Stimulated activated CD4-positive, alpha-beta T cell treated with anti-CD3 and anti-CD28 coated beads, Interleukin-1b, Interleukin-23, amount 100 ng/mL, for 1 hour (primary cell): ENCODE data around the gene OR9Q1.

Experiments used
- DNase-seq, 2 donors: peaks; one replicate each; pipeline ENCODE4 v3.0.0-alpha.2; 2020; ENCODE audit warnings: low read depth in 2 of 2

The OR9Q1 gene

DNA sequence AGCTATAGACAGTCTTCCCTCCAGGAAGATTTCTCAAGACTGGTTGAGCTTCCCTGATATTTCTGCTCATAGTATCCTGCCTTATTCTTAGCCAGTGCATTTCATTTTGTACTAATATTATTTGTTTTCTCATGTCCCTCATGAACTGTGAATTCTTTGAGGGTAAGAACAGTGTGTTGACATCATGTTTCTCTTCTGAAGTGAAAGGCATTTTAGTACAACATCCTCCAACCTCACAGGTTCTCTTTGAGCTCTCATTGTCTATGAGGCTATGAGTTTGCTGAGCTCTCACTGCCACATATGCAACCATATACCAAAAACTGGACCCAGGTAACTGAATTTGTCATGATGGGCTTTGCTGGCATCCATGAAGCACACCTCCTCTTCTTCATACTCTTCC is 7.0 kb downstream of the OR9Q1 start, which contains the start of gene OR6Q1:
TSS of gene OR6Q1 (plus strand) at position 301 of the 400 bp plus-strand sequence. CDS start at position 301, 0 bp downstream.
- DNase-seq, result no peak

DNA sequence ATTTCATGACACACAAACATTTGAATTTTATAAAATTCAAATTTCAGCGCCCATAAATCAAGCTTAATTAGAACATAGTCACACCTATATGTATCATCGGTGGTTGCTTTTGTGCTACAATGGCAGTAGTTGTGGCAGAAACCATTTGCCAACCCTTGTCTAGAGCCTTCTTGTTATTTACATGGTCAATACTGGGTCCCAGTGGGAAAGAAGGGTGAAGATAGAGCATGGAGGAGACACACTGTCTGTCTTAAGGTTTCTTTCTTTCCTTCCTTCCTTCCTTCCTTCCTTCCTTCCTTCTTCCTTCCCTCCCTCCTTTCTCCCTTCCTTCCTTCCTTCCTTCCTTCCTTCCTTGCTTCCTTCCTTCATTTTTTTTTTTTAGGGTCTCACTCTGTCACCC is 10.8 kb downstream of the OR9Q1 start:
- no peak for DNase-seq

DNA sequence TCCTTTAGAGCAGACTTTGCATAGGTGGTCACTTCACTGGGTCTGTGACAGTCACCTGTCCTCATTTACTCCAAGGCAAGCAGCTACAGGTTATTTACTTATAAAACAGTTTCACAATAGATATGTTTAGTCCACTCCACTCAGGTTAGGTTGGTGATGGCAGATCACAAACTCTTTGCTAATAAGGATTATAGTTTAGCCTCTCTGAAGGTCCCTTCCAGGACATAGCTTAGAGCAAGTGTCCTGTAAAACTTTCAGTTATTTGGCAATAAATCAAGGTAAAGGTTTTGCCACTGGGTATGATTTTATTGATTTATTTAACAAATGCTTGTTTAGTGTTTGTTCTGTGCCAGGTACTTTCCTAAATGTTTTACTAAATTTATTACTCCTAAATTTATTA is 15.9 kb downstream of the OR9Q1 start:
- DNase-seq, result no peak

DNA sequence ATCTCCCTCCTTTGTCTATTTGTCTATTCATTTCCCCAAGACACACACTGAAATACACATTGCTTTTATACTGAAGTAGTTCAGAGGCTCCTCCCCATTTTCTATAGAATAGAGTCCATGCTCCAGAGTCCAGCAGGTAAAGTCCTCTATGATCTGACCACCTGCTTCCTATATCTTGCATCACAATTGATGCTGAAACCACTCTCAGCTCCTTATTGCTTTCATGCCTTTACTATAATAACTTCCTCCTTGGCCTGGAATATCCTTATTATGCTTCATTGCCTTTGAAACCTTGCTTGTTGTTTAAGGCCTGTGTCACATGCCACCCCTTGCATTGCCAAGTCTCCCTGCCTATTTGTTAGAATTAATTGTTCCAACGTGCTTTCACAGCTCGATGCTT is 19.7 kb downstream of the OR9Q1 start:
- no peak for DNase-seq

DNA sequence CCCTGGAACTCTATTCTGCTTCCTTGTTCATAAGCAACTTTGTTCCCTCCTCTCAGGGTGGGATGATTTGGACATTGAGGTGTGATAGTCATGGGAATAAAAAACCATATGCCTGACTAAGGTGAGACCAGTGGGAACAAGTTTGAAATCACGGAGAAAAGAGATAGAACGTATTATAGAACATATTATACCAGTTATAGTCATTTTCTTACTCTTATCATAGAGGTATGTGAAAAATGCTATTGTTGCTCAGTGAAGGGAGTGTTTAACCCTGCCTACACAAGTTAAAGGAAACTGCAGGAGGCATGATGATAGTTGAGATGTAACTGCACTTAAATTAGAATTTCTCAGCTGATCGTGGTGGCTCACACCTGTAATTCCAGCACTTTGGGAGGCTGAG is 22.6 kb downstream of the OR9Q1 start:
- DNase-seq, result no peak

DNA sequence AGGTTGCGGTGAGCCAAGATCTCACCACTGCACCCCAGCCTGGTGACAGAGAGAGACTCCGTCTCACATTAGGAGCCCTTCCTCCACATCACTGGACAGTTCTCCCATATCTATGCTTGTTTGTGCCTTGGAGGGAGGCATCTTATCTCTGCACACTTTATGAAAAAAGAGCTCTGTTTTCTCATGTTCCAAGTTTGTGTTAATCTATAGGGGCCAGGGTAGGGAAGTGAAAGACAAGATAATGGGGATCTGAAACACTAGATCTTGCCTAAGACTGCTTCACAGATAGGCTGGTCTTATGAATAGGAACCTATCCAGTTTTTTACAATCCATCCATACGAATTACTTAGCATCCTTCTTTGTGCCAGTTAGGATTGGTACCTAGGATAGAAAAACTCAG is 24.1 kb downstream of the OR9Q1 start:
- DNase-seq, result no peak

DNA sequence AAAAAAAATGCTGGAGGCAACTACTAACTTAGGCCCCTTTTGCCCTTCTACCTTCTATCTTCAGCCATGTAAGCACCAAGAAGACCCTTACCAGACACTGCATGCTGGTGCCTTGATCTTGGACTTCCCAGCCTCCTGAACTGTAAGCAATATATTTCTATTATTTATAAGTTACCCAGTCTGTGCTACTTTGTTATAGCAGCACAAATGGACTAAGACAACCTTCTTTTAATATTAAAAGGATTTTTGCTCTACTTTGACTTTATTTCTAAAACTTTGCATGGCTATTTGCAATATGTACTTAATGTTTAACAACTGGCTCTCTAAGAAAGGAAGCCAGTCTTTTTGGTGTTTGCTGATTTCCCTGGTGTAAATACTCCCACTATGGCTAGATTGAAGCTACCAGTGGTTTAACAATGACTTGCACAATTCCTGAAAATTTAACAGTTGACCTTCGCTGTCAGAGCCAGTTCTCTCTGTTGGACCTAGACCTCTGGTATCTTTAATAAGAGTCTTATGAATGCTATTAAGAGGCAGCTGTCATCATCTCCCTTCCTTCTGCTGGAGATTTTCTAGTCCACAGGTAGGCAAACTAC is 32.2 kb downstream of the OR9Q1 start:
- DNase-seq, result no peak

DNA sequence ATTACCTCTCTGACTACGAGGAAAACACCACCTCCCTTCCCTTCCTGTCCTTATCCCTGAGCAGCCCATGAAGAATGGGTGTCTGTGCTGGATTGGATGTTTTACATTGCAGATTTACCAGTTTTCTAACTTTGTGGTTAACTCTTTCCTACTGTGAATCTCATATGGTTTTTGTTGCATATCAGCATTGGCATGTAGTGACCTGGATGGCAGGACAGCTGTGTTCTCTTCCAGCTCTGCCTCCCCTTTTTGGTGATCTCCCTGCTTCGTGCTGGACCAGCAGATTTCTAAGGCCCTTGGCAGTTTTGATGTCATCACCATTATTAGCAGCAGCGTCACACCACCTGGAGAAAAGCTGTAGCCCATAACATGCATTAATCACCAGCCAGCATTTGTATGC is 33.8 kb downstream of the OR9Q1 start:
- no peak for DNase-seq

DNA sequence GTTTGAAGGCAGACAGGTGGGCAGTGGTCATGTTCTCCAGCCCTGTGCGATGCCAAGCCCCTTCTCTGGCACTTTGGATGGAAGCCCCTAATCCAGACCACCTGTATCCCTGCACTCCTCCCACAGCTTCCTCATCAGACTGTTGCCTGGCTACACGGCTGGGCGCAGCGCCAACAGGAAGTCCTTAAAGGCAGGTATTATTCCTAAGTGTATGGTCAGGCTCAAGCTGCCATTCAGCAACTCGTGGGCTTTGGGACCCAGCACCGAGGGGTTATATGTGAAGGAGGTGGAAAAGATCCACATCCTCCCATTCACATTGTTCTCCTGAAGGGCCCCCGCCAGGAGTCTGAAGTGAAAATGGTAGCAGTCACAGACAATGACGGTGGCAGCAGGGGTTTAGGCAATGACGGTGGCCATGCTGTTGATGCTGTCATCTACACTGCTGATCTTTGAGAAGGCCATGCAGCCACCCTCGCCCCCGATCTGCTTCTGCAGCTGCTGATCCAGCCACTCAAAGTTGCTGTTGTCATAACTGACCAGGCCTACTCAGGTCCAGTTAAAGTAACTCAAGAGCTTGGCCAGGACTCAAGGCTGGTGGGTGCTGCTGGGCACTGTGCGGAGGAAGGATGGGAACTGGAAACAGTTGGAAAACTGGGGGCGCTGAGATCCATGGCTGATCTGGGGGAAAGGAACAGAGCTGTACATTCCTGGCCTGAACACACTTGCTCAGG is 34.8 kb downstream of the OR9Q1 start:
- DNase-seq, result no peak

DNA sequence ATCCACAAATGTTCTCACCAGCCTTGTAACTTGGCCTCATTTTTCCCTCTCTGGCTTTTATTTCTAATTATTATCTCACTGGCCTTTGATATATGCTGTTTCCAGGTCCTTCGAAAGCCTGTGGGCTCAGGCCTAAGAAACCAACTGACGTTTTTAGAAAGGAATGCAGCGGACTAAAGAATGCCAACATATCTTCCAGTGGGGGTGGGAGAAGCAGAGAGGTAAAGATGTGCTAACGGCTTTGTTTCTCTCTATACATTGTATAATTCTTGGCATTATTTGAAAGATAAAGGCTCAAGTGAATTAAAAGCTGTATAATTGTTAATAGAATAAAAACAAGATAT is 35.3 kb downstream of the OR9Q1 start:
- no peak for DNase-seq

DNA sequence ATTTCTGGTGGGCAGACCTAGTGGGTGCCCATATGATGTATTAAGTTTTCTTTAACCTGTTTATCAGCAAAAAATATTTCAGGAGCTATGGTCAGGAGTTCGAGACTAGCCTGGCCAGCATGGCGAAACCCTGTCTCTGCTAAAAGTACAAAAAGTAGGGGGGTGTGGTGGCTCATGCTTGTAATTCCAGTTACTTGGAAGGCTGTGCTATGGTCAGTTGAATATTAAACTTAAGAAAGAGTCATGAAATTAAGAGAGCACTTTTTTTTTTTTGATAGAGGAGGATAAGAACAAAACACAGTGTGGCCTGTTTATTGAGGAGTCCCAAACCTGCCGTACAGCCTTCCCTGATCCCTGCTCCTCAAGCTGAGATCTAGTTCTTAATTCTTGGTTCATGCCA is 36.9 kb downstream of the OR9Q1 start:
- DNase-seq, result no peak

DNA sequence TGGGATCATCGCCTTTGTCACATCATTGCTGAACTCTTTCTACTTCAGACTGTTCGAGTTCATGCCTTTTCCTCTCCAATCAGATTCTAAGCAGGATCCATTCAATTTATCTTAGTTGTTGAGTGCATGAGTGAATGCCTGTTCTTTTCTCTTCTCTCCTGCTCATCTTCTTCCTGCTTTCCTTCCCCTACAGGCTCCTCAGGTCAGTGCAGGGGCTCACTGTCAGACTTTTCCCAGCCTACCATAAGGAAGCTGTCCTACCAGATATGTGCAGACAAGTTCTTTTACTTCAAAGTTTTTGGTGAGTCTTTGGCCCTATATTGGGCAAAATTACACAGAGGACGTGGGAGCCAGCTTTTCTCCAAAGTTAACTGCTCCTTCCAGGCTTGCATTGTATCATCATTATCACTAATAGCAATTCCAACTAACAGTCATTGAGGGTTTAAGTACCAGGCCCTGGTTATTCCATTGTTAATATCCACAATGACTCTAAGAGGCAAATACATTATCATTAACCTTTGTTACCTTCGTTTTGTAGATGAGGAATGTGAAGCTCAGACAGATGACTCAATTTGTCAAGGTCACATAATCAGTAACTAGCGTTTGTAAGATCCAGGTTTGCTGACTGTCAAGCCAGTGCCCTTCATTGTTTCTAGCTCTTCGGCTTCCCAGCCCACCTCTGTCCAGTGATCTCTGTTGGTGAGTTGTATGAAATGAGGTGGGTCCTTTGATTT is 37.4 kb downstream of the OR9Q1 start:
- DNase-seq, result no peak

DNA sequence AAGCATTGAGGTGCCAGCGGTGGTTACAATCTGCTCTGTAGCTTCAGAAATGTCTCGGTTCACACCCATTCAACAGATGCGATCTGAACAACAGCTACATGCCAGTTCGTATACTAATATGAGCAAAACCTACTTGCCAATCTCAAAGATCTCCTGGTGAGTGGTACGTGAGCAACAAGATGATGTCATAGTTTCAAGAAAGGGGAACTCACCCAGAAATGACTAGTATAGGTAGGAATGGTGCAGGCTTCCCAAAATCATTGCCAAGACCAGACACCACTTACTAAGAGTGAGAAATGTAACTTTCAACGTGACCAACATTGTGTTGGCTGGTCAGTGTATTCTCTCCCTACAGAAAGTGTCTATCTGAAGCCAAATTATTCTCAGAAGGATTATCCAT is 38.1 kb downstream of the OR9Q1 start:
- DNase-seq, result no peak

DNA sequence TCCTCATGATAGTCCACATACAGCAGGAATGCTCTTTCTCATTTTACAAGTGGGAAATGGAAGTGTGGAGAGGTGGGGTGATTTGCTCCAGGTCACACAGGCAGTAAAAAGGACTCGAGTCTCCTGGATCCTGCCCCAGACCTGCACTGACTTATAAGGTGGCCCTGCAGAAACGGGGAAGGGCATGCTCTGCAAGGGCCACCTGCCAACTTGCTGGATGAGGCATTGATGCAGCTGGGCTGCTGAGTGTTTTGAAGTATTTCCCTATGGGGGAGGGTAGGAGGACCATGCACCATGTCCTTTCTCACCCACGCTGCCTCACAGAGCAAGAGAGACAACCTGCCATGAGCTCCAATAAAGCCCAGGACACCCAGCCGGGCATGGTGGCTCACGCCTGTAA is 44.0 kb downstream of the OR9Q1 start:
- DNase-seq, result no peak

DNA sequence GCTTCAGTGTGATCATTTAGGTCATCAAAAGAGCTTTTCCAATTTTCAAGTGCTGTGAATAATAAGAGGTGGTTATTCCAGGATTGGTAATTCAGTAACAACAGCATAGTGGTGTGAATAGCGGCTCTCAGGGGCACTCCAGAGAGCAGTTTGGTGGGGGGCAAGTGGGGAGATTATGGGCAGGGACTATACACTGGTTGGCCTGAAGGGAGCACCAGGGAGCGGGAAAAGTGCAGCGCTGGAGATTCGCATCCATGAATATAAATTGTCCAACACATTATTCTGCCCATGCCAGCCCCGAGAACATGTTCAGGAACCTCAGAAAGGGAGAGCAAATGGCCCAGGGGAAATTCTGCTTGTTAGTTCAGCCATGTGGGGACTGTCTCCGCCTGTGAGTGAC is 45.0 kb downstream of the OR9Q1 start:
- DNase-seq, result no peak

DNA sequence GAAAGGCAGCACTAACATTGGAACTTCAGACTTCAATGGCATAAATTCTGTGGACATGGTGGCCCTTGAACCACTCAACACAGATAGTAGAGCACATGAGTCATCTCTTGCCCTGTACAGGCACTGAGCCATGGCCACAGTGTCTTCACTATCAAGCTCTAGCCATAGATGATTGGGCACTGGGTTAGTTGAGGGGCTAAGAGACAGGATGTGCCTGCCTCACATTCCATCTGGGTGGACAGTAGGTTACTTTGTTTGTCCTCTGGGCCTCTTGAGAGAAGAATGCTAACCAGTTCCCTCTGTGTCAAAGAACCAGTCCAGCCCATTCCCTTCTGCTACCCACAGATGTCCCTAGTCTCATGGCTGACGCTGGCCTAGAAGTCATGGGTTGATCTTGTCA is 46.9 kb downstream of the OR9Q1 start:
- DNase-seq, result no peak

DNA sequence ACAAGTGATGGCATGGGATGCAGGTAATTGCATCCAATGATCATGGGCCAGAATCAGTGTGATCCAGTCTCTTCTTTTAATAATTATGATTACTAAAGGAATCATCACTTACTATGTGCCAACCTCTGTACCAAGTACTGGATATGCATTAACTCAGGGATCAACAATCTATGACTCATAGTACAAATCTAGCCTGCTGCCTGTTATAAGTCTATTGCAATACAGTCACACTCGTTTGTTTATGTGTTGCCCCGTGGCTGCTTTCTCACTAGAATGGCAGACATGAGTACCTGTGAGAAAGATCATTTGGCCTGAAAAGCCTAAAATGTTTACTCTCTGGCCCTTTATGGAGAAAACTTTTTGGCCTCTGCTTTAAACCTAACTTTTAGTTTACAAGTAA is 52.1 kb downstream of the OR9Q1 start:
- DNase-seq, result no peak

DNA sequence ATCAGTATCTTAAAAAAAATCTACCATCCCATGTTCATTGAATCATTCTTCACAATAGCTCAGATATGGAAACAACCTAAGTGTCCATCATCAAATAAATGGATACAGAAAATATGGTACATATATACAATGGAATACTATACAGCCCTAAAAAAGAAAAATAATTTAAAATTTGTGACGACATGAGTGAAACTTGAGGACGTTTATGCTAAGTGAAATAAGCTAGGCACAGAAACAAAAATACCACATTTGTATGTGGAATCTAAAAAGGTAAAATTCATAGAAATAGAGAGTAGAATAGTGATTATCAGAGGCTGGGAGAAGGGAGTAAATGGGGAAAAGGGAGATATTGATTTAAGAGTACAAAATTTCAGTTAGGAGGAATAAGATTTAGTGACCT is 62.8 kb downstream of the OR9Q1 start:
- no peak for DNase-seq

DNA sequence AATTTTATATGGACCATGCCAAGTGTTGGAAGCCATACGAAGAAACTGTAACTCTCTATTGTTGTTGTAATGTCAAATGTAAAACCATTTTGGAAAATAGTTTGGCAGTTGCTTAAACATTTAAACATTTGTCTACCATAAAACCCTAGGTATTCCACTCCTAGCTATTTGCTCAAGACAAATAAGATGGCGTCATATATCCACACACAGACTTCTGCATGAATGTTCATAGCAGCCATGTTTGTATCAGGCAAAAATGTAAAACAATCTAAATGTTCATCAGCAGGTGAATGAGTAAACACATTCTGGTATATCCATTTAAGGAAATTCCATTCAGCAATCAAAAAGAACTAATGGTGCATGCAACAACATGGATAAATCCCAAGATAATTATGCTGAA is 73.8 kb downstream of the OR9Q1 start:
- DNase-seq, result no peak

DNA sequence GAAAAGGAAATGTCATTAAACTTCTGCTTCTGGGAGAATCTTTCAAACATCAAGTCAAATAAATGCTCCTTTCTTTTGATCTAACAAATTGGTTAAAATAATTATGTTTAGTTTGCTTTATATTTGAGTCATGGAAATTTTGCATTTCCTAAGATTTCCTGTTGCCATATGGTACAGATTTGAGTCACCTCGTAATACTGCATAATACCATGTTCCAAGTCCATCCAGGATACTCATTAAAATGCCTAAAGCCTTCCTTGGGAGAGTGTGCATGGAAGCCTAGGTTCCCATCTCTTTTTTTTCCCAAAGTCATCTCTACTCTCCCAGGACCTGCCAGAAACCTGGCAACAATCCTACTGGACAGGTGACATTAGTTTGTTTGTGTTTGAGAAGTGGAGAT is 97.4 kb downstream of the OR9Q1 start:
- no peak for DNase-seq

DNA sequence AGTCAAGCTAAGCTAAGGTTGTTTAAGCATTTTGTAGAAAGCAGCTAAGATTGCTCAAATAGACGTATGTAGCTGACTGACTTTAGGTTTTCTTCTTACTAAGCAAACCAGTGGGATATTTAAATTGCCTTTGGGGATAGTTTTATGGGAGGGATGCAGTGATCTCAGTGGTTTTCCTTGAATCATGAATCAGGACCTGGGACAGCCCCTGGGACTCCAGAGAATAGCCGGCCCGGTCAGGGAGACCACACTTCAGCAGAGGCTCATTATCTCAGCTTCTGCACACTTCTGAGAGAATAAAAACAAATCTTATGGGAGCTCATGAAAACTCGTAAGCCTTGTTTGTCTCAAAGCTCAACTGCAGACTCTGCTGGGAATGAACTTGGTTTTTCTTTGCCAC is 101.8 kb downstream of the OR9Q1 start, which contains the start of gene OR9I1:
TSS of gene OR9I1 (minus strand) at position 62 of the 400 bp plus-strand sequence. CDS start 6,086 bp downstream, outside the sequence.
- DNase-seq, result no peak

DNA sequence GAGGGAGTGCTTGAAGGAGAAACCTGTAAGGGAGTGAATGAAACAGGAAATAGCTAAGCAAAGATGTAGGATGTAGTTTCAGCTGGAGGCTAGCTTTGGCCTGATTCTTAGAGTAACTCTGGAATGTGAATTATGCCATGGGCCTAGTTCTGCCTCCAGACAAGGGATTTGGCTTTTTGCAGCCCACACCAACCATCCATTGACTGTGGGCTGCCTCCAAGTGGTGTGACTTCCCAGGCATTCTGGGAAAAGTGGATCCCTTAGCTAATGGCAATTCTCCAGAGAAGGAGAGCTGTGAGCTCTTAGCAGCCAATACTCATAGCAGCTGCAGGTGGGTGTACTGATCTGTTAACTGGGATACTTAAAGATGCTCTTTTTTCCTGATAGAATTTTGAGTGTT is 103.7 kb downstream of the OR9Q1 start:
- DNase-seq, result no peak
